DOHH2 (cell line): ENCODE results near the gene TRPM2.

Source experiments
- EZH2phosphoT487 ChIP-seq: fragments of 200-600 bp; sonication (generic); IDR thresholded peaks from 2 replicates; pipeline ENCODE4 v1.6.1; 2017; ENCODE audit warnings: borderline replicate concordance, mild to moderate bottlenecking, antibody characterized with exemption, low read length, moderate library complexity, mixed read lengths
- TF ChIP-seq, protein P1 (sequence below): fragments of 200-600 bp; sonication (generic); IDR thresholded peaks from one replicate; pipeline ENCODE4 v1.5.1; 2014; ENCODE audit warnings: antibody characterized with exemption, mild to moderate bottlenecking, low read depth, low read length; ENCODE audit not compliant: poor library complexity, severe bottlenecking

DNA sequence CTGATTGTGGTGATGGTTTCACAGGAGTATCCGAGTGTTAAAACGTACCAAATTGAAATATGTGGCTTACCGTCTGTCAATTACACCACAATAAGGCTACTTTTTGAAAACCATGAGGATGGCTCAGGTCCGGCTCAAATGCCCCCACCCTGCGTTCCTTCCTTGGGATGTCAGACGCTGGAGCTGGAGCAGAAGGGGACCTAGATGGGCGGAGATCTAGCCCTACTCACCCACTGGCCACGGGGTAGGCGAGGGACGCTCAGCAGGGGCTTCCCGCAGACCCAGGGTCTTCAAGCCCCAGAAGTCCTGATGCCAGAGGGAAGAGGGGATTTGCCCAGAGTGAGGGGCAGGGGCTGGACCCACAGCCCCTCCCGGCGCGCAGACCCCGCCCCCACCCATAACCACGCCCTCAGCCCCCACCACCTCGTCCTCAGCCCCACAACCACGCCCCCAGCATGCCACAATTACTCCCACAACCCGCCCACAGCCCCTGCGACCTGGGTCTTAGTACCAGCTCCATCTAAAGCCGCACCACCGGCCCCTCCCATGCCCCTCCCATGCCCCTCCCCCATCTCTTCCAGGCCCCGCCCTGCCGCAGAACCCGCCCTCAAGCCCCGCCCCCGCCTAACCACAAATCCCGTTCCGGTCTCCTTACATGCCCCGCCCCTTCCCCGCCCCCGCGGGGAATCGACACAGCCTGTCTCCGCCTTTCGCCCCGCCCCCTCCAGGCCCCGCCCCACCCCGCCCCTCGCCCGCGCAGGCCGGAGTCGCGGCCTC lies 101.5 kb downstream of the TRPM2 start, which contains the start of gene LRRC3:
- no peak for TF ChIP-seq EZH2phosphoT487
- TF ChIP-seq, protein P1, sequence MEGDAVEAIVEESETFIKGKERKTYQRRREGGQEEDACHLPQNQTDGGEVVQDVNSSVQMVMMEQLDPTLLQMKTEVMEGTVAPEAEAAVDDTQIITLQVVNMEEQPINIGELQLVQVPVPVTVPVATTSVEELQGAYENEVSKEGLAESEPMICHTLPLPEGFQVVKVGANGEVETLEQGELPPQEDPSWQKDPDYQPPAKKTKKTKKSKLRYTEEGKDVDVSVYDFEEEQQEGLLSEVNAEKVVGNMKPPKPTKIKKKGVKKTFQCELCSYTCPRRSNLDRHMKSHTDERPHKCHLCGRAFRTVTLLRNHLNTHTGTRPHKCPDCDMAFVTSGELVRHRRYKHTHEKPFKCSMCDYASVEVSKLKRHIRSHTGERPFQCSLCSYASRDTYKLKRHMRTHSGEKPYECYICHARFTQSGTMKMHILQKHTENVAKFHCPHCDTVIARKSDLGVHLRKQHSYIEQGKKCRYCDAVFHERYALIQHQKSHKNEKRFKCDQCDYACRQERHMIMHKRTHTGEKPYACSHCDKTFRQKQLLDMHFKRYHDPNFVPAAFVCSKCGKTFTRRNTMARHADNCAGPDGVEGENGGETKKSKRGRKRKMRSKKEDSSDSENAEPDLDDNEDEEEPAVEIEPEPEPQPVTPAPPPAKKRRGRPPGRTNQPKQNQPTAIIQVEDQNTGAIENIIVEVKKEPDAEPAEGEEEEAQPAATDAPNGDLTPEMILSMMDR: no peak
